Skeletal muscle tissue (tissue), 4 donors: ENCODE results near the gene ZNF292. TPM values are rescaled to one million over a fixed set of nuclear protein-coding genes. Genes with fewer than 3 reads are reported as not detected.
"Not testable (repeated sequence)": the region's sequence is repeated elsewhere in the genome, so short reads cannot be mapped to it uniquely, and the experiment has no call there.

Experiments used
- H3K27ac ChIP-seq: one replicate; pipeline ENCODE4 v1.7.0; 2013; ENCODE audit warnings: mild to moderate bottlenecking, low read depth, low read length, inconsistent platforms
- H3K27me3 ChIP-seq, 3 donors: one replicate each; pipeline ENCODE4 v1.7.0; 2013; ENCODE audit warnings: low read length in 3 of 3; ENCODE audit not compliant: control insufficient read depth in 3 of 3, insufficient read depth in 3 of 3
- H3K36me3 ChIP-seq, 3 donors: one replicate each; pipeline ENCODE4 v1.7.0; 2013; ENCODE audit warnings: low read length in 3 of 3; ENCODE audit not compliant: control insufficient read depth in 3 of 3, insufficient read depth in 3 of 3
- H3K4me1 ChIP-seq, 3 donors: one replicate each; pipeline ENCODE4 v1.7.0; 2013; ENCODE audit warnings: low read length in 3 of 3, mild to moderate bottlenecking in 3 of 3; ENCODE audit not compliant: control insufficient read depth in 3 of 3, insufficient read depth in 3 of 3
- H3K4me3 ChIP-seq, 3 donors: one replicate each; pipeline ENCODE4 v1.7.0; 2013; ENCODE audit warnings: low read length in 3 of 3
- H3K9ac ChIP-seq, 3 donors: one replicate each; pipeline ENCODE4 v1.7.0; 2013; ENCODE audit warnings: low read length in 3 of 3, mild to moderate bottlenecking in 3 of 3, moderate library complexity in 2 of 3, low read depth in 1 of 3
- H3K9me3 ChIP-seq, 3 donors: one replicate each; pipeline ENCODE4 v1.7.0; 2013; ENCODE audit warnings: low read length in 3 of 3; ENCODE audit not compliant: control insufficient read depth in 3 of 3
- total RNA-seq: library from RNA; depleted of rRNA; stranded (reverse); fragments of >200 nt; gene quantifications from one replicate; pipeline ENCODE4 v1.2.3, GENCODE V29; 2014
- donor health status: Osteomylitis.

Gene ZNF292
- total RNA-seq, 1 donor from 2014 or later = 38.6 TPM

DNA sequence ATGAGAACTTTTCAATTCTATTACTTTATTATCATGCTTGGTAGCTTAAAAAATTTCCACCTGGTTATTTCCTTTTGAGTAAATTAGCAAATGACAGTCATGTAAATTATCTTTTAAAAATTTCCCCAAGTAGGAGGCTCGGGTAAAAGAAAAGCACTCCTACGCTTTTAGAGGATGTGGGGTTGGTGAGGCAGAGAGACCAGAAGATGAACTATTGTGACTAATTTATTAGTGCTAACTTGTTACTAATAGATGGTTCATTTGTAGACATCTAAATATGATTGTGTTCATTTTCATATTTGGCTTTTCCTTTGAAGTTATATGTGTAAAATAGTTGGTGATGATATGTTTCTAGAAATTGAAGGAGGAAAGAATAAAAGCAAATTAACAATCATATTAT lies 27.0 kb downstream of the ZNF292 start:
- no peak overlapping the region for H3K9ac ChIP-seq
- H3K36me3 ChIP-seq = peaks cover 0 to 2% (median 2%) of the 10 kb centered on the region in 3 donors
- H3K27ac ChIP-seq = no peak overlapping the region
- H3K9me3 ChIP-seq = no peaks in the 10 kb centered on the region
- no peaks in the 10 kb centered on the region for H3K27me3 ChIP-seq
- peaks cover 6 to 9% (median 8%) of the 10 kb centered on the region in 3 donors for H3K4me1 ChIP-seq
- no peak overlapping the region for H3K4me3 ChIP-seq

DNA sequence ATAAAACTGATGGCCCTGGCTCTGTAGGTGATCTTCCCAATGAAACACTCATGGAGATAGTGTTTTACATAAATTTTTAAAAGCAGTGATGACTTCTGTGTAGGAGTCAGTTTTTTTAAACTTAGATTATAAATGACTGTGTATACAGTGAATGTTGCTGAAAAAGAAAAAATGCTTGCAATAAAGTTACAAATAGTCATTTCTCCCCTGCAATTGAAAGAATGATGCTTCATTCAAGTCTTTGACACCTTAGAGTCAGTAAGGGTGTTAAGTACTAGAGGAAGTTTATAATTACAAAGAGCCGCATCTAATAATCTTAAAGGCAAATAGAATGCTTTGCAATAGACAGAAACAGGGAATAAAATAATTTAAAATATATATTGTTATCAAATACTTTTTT lies 27.6 kb downstream of the ZNF292 start:
- no peaks in the 10 kb centered on the region for H3K27me3 ChIP-seq
- H3K4me1 ChIP-seq = peaks cover 6 to 9% (median 8%) of the 10 kb centered on the region in 3 donors
- no peak overlapping the region for H3K4me3 ChIP-seq
- H3K9ac ChIP-seq = no peak overlapping the region
- H3K36me3 ChIP-seq = peaks cover 0 to 2% (median 2%) of the 10 kb centered on the region in 3 donors
- H3K27ac ChIP-seq = no peak overlapping the region
- H3K9me3 ChIP-seq = no peaks in the 10 kb centered on the region

DNA sequence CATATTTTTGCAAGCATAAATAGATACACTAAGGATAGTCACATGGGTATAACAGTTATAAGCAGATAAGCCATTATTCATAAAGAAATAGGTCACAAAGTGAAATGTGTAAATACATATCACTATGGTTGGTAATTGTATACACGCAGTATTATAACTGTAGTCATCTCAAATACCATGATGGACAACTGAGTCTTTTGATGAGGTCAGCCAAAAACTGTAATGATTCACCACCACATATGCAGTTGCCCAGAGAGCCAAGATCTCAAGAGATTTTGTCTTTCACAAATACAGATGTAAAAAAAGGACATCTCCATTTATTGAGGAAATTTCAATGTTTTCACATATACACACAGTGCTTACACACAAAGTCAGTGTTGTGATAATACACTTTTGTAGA lies 28.3 kb downstream of the ZNF292 start:
- Histone ChIP-seq H3K27me3 (no peaks in the 10 kb centered on the region), H3K9ac (no peak overlapping the region), H3K9me3 (no peaks in the 10 kb centered on the region), H3K36me3 (peaks cover 0 to 2% (median 2%) of the 10 kb centered on the region in 3 donors), H3K4me3 (no peak overlapping the region), H3K4me1 (peaks cover 6 to 9% (median 8%) of the 10 kb centered on the region in 3 donors), H3K27ac (no peak overlapping the region)

DNA sequence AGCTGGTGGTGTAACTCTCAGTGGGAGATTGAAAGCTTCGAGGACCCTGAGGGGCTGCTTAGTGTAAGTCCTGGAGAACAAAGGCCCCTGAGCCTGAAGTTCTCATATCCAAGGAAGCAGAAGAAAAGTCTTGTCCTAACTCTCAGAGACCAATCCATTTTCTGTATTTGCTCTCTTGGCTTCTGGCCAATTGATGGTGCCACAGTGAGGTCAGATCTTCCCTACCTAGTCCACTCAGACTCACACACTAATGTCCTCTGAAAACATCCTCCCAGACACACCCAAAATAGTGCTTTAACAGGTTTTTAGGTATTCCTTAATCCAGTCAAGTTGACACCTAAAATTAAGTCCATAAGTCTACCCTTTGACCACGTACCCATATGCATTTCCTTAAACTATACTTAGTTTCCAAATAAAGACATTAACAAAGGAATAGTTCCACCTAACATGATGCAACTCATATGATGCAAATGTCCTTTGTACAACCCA lies 29.4 kb downstream of the ZNF292 start:
- Histone ChIP-seq H3K9ac (no peak overlapping the region), H3K36me3 (peaks cover 0 to 2% (median 2%) of the 10 kb centered on the region in 3 donors), H3K4me1 (peaks cover 6 to 9% (median 8%) of the 10 kb centered on the region in 3 donors), H3K27me3 (no peaks in the 10 kb centered on the region), H3K27ac (no peak overlapping the region), H3K9me3 (no peaks in the 10 kb centered on the region), H3K4me3 (no peak overlapping the region)

DNA sequence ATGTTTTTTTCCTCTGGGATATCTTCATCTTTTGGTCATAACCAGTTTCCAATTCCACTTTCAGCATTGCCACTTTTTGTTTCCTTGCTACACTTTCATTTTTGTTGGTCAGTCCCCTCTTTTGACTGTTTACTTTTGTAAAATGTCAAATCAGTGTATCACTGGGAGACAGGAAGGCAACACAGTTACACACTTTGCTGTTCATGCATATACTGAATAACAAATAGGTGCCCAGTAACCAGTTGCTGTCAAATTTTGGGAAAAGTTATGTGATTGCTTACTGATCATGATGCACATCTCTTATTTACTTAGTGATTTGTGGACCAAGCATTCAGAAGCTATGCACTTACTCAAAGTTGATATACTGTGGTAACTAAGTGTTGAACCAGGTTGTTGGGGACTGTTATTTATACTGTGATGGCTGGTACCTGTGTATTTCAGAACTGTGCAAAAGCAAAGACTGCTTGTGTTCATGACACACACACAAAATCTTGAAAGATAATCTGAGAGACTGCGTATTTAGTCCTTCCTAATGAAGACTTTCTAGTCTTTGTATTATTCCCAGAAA lies 41.0 kb downstream of the ZNF292 start:
- Histone ChIP-seq H3K36me3 (no peaks in the 10 kb centered on the region), H3K4me3 (no peak overlapping the region), H3K9ac (no peak overlapping the region), H3K27ac (no peak overlapping the region), H3K9me3 (no peaks in the 10 kb centered on the region), H3K4me1 (peaks cover 0 to 10% (median 5%) of the 10 kb centered on the region in 3 donors), H3K27me3 (no peaks in the 10 kb centered on the region)

DNA sequence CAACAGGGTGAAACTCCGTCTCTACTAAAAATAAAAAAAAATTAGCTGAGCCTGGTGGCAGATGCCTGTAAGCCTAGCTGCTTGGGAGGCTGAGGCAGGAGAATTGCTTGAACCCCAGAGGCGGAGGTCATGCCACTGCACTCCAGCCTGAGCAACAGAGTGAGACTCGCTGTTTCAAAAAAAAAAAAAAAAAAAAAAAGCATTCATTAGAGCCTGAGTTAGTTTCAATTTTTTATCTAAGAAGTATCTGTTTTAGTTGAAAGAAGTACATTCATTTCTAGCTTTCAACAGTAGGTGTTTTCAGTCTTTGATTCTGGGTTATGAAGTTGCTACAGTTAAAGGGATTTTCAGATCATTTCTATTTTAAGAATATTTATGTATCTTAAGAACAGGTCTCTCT lies 42.2 kb downstream of the ZNF292 start:
- no peaks in the 10 kb centered on the region for H3K36me3 ChIP-seq
- H3K27ac ChIP-seq = no peak overlapping the region
- no peaks in the 10 kb centered on the region for H3K27me3 ChIP-seq
- H3K4me3 ChIP-seq = no peak overlapping the region
- H3K4me1 ChIP-seq = peaks cover 0 to 10% (median 5%) of the 10 kb centered on the region in 3 donors
- H3K9ac ChIP-seq = no peak overlapping the region
- no peaks in the 10 kb centered on the region for H3K9me3 ChIP-seq

DNA sequence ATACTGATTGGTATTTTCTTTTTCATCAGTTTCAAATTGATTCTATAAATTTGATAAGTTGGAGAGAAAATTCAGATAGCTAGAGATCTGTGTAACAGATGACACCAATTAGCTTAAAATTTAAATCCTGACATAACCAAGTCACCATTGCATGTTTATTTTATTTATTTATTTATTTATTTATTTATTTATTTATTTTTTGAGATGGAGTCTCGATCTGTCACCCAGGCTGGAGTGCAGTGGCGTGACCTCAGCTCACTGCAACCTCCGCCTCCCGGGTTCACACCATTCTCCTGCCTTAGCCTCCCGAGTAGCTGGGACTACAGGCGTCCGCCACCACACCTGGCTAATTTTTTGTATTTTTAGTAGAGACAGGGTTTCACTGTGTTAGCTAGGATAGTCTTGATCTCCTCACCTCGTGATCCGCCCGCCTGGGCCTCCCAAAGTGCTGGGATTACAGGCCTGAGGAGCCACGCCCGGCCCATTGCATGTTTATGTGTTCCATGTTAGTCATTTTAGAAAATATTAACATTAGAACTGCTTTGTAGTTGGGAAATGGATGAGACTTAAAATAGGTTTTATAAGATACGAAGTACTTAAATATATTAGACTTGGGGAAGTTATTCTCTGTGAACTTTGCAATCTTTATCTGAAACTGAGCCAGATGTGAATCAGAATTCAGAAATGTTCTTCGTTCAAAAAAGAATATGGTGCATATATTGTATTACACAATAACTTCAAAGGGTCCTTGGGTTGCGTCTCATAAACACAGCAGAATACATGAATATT lies 42.9 kb downstream of the ZNF292 start:
- not testable (repeated sequence) for H3K4me3 ChIP-seq, H3K4me1 ChIP-seq, H3K36me3 ChIP-seq, H3K9me3 ChIP-seq, H3K27ac ChIP-seq, H3K27me3 ChIP-seq, H3K9ac ChIP-seq

DNA sequence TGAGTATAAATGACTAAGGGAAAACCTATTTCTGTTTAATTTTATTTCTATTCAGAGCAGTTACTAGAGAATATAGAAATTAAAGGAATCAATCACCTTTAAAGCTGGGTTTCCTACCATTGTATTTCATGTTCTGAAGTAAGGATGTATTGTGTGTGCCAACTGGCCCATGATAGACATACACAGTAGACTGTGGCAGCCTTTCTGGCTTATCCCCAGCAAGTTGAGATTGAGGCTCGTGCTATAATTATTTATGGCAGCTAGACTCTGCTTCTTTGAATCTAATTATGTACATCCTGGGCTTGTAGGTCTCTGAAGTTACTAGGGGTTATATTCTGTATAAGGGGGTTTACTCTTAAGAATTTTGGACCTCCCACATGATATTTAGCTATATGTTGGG lies 44.4 kb downstream of the ZNF292 start:
- no peaks in the 10 kb centered on the region for H3K36me3 ChIP-seq
- no peaks in the 10 kb centered on the region for H3K9me3 ChIP-seq
- peaks cover 0 to 10% (median 5%) of the 10 kb centered on the region in 3 donors for H3K4me1 ChIP-seq
- no peak overlapping the region for H3K4me3 ChIP-seq
- H3K27me3 ChIP-seq = no peaks in the 10 kb centered on the region
- no peak overlapping the region for H3K9ac ChIP-seq
- H3K27ac ChIP-seq = no peak overlapping the region

DNA sequence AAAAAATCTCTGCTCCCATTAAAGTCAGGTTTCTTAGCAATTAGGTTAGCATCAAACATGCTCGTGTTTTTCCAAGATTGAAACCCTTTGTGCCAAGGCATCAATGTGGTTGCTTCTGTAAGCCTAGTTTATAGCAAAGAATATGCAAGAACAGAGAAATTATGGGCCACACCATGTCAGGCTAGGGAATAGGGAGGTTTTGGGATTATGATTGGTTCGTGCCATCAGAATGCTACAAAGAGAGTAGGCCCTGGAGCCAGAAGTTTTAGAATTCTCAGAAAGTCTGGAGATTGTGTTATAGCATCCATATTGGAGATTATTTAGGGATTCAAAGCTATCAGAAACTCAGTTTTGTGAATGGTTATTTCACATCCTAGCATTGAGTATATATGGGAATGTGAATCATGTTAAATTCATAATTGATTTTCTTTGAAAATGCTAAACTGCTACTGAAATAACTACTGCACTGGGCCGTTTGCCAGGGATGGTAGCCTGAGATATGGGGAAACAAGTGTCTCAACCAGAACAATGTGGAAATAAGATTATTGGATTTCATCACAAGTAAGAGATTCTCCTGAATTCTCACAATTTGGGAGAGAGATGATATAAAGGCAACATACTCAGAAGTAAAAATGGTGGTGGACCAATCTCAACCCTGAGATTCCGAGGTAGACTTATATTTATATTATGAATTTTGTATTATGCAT lies 45.3 kb downstream of the ZNF292 start:
- no peak overlapping the region for H3K9ac ChIP-seq
- H3K9me3 ChIP-seq = no peaks in the 10 kb centered on the region
- no peaks in the 10 kb centered on the region for H3K27me3 ChIP-seq
- H3K36me3 ChIP-seq = no peaks in the 10 kb centered on the region
- no peak overlapping the region for H3K27ac ChIP-seq
- H3K4me3 ChIP-seq = no peak overlapping the region
- peaks cover 0 to 10% (median 5%) of the 10 kb centered on the region in 3 donors for H3K4me1 ChIP-seq
